Suprapubic skin (tissue), 4 donors: Measurements from ENCODE around the gene PRKD2. TPM values are rescaled to one million over a fixed set of nuclear protein-coding genes. Genes with fewer than 3 reads are reported as not detected.

Source experiments
- DNase-seq, 2 donors: peaks; one replicate each; pipeline ENCODE4 v3.0.0-alpha.2; 2019; ENCODE audit warnings: low spot score in 2 of 2
- H3K27ac ChIP-seq: fragments of 200-600 bp; sonication (generic); one replicate; pipeline ENCODE4 v1.5.1; 2019
- H3K27me3 ChIP-seq: fragments of 200-600 bp; sonication (generic); one replicate; pipeline ENCODE4 v1.5.1; 2019
- H3K36me3 ChIP-seq: fragments of 200-600 bp; sonication (generic); one replicate; pipeline ENCODE4 v1.5.1; 2019
- H3K4me1 ChIP-seq: fragments of 200-600 bp; sonication (generic); one replicate; pipeline ENCODE4 v1.5.1; 2019
- H3K4me3 ChIP-seq: fragments of 200-600 bp; sonication (generic); one replicate; pipeline ENCODE4 v1.5.1; 2019; ENCODE audit warnings: mild to moderate bottlenecking
- H3K9me3 ChIP-seq: fragments of 200-600 bp; sonication (generic); one replicate; pipeline ENCODE4 v1.5.1; 2019
- EP300 ChIP-seq: sonication (generic); formaldehyde crosslinking; IDR thresholded peaks from one replicate; pipeline ENCODE4 v1.6.1; 2017; ENCODE audit warnings: antibody characterized with exemption
- POLR2A ChIP-seq, 2 donors: fragments of 450-650 bp; IDR thresholded peaks; one replicate each; pipeline ENCODE4 v1.6.1; 2017; ENCODE audit warnings: antibody characterized with exemption in 2 of 2, mild to moderate bottlenecking in 2 of 2, moderate library complexity in 2 of 2
- POLR2AphosphoS5 ChIP-seq, 3 donors: sonication (generic); formaldehyde crosslinking; IDR thresholded peaks; one replicate each; pipeline ENCODE4 v1.6.1; 2017; ENCODE audit warnings: antibody characterized with exemption in 3 of 3
- WGBS: methylation state at CpG from one replicate; pipeline ENCODE4 v1.1.5; 2018; 5-methylcytosine and 5-hydroxymethylcytosine counted together
- total RNA-seq, 4 donors: library from RNA; depleted of rRNA; stranded (reverse); fragments of >200 nt; gene quantifications; one replicate each; pipeline ENCODE4 v1.1.0, GENCODE V29; 2016
- TF ChIP-seq, protein P1 (sequence below), 2 donors: fragments of 200-600 bp in 1 of 2; fragments of 450-650 bp in 1 of 2; sonication (generic) in 1 of 2; IDR thresholded peaks; one replicate each; pipeline ENCODE4 v1.5.1; 2016 to 2019; ENCODE audit warnings: antibody characterized with exemption in 2 of 2, mild to moderate bottlenecking in 1 of 2, moderate library complexity in 1 of 2

Gene PRKD2
- total RNA-seq, 4 donors from 2014 or later = 51.5 to 136 (median 61.2) TPM

DNA sequence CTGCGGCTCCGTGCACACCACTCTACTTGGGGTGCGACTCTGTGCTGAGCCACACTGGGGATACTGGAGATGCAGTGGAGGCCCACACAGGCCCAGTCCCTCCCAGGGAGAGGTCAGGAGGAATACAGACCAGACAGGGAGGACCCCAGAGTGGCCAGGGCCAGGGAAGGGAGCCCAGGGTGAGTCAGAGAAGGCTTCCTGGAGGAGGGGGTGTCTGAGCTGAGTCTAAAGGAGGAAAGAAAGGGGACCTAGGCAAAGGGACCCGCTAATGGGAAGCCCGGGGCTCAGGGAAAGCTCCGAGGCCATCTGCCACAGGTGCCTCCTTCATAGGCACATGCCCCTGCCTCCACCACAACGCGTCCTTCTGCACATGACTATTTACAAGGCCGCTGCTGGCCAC lies 13.3 kb upstream of the PRKD2 start:
- Histone ChIP-seq H3K27ac (no peak overlapping the region), H3K4me1 (peaks cover 30% of the 10 kb centered on the region), H3K4me3 (no peak overlapping the region), H3K9me3 (no peaks in the 10 kb centered on the region), H3K36me3 (peaks cover 95% of the 10 kb centered on the region), H3K27me3 (no peaks in the 10 kb centered on the region)
- DNase-seq = no peak
- TF ChIP-seq, protein P1, sequence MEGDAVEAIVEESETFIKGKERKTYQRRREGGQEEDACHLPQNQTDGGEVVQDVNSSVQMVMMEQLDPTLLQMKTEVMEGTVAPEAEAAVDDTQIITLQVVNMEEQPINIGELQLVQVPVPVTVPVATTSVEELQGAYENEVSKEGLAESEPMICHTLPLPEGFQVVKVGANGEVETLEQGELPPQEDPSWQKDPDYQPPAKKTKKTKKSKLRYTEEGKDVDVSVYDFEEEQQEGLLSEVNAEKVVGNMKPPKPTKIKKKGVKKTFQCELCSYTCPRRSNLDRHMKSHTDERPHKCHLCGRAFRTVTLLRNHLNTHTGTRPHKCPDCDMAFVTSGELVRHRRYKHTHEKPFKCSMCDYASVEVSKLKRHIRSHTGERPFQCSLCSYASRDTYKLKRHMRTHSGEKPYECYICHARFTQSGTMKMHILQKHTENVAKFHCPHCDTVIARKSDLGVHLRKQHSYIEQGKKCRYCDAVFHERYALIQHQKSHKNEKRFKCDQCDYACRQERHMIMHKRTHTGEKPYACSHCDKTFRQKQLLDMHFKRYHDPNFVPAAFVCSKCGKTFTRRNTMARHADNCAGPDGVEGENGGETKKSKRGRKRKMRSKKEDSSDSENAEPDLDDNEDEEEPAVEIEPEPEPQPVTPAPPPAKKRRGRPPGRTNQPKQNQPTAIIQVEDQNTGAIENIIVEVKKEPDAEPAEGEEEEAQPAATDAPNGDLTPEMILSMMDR (IDR thresholded peaks at IDR 0.05) = no peak
- TF ChIP-seq EP300 (no peak), POLR2AphosphoS5 (IDR thresholded peaks at IDR 0.05) (no peak), POLR2A (IDR thresholded peaks at IDR 0.05) (no peak)
- WGBS = 92% methylated on average over 8 of the region's 9 CpGs

DNA sequence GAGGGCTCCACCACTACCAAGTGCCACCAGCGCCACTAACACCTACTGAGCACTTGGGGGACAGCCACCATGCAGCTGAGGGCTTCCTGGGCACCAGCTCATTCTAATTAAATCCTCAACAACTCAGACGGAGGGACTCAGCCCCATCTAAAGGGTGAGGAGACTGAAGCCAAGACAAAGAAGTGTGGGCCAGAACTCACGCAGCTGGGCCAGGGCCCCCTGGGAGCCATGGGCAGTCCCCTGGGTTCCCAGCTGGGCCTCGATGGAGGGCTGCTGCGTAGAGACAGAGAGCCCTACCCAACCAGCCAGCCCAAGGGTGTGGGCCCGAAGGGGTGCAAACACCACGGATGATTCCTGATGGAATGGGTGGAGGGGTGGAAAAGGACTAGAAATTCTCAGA lies 12.8 kb upstream of the PRKD2 start:
- no peaks in the 10 kb centered on the region for H3K27me3 ChIP-seq
- no peak overlapping the region for H3K27ac ChIP-seq
- peaks cover 95% of the 10 kb centered on the region for H3K36me3 ChIP-seq
- H3K9me3 ChIP-seq = no peaks in the 10 kb centered on the region
- no peak for TF ChIP-seq POLR2AphosphoS5 (IDR thresholded peaks at IDR 0.05)
- TF ChIP-seq, protein P1 (IDR thresholded peaks at IDR 0.05) = no peak
- no peak for TF ChIP-seq POLR2A (IDR thresholded peaks at IDR 0.05)
- no peak for TF ChIP-seq EP300
- 78% methylated on average over 6 of the region's 7 CpGs for WGBS
- DNase-seq = no peak
- no peak overlapping the region for H3K4me3 ChIP-seq
- peaks cover 27% of the 10 kb centered on the region for H3K4me1 ChIP-seq

DNA sequence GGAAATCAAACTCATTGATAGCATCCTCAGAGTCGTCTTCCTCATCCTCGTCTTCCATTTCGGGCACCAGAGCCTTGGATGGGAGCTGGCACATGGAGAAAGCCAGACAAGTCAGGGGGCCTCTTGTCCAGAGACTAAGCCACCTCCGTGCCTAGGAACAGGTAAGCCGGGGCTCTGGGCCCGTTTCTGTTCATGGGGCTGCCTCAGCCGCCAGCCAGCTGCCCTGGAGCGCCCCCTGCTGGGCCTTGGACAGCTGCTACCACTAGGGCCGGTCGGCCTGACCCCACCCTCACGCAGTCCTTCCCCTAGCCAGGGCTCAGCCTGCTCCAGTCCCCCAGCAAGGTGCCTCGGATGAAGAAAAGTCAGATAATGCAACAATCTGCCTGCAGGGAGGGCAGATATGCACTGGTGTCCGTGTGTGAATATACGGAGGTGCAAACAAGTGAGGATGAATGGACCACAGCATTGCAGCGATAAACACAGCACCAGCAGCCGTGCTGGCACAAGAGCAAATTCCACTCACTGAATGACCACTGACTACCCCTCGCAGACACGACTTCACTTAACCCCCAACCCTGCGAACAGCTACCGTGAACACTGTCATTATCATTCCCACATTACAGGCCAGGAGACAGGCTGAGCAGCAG lies 11.9 kb upstream of the PRKD2 start:
- H3K4me3 ChIP-seq = no peak overlapping the region
- TF ChIP-seq POLR2AphosphoS5 (IDR thresholded peaks at IDR 0.05) (no peak), EP300 (no peak), POLR2A (IDR thresholded peaks at IDR 0.05) (no peak)
- TF ChIP-seq, protein P1 (IDR thresholded peaks at IDR 0.05) = peak; percentile 80 to 95
- no peak for DNase-seq
- no peaks in the 10 kb centered on the region for H3K27me3 ChIP-seq
- WGBS = 56% methylated on average over 16 of the region's 20 CpGs
- H3K36me3 ChIP-seq = peaks cover 96% of the 10 kb centered on the region
- no peak overlapping the region for H3K27ac ChIP-seq
- H3K9me3 ChIP-seq = no peaks in the 10 kb centered on the region
- H3K4me1 ChIP-seq = peaks cover 27% of the 10 kb centered on the region

DNA sequence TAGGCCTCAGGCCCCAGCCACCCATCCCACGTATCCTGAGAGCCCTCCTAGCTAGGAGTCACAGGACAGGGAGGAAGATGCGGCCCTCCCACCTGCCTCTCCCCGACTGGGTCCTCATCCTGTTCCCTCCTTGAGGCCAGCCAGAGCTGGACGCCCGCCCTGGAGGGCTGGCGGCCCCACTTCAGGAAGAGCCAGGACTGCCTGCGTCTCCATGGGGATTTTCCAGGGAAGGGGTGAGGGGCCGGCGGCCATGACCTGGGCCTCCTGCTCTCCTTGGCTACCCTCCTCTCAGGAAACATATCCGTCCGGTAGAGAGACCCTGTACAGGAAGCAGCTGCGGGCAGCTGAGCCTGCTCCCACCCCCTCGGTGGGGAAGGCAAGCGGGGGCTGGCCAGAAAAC lies 11.3 kb upstream of the PRKD2 start:
- Histone ChIP-seq H3K4me3 (no peak overlapping the region), H3K36me3 (peaks cover 98% of the 10 kb centered on the region), H3K9me3 (no peaks in the 10 kb centered on the region), H3K4me1 (peaks cover 27% of the 10 kb centered on the region), H3K27me3 (no peaks in the 10 kb centered on the region), H3K27ac (no peak overlapping the region)
- 85% methylated on average over 7 of the region's 14 CpGs for WGBS
- DNase-seq = no peak
- no peak for TF ChIP-seq POLR2A (IDR thresholded peaks at IDR 0.05)
- TF ChIP-seq, protein P1 (IDR thresholded peaks at IDR 0.05) = no peak
- TF ChIP-seq POLR2AphosphoS5 (IDR thresholded peaks at IDR 0.05) = no peak
- TF ChIP-seq EP300 = no peak

DNA sequence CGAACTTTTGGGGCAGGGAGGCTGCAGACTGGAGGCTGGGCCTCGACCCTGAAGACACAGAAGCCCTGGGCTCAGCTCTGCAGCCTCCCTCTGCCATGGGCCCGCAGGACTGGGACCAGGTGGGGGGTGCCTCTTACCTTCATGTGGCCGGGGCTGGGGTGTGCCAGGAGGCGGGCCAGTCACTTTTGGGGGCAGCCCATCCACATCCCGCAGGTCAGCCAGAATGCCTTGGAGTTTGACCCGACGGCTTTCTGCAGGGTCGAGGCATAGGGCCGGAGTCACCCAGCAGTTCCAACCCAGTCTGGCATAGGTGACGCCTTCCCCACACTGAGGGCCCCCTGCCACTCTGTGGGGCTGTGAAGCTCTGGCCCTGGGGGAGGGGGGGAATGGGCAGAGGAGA lies 10.8 kb upstream of the PRKD2 start:
- Histone ChIP-seq H3K27me3 (no peaks in the 10 kb centered on the region), H3K36me3 (peaks cover 98% of the 10 kb centered on the region), H3K4me1 (peaks cover 24% of the 10 kb centered on the region), H3K4me3 (no peak overlapping the region), H3K27ac (no peak overlapping the region), H3K9me3 (no peaks in the 10 kb centered on the region)
- 79% methylated on average over 5 of the region's 11 CpGs for WGBS
- DNase-seq = no peak
- TF ChIP-seq, protein P1 (IDR thresholded peaks at IDR 0.05) = no peak
- TF ChIP-seq POLR2A (IDR thresholded peaks at IDR 0.05) (no peak), POLR2AphosphoS5 (IDR thresholded peaks at IDR 0.05) (no peak), EP300 (no peak)
